Iris pigment epithelial cell (primary cell): ENCODE measurements around the gene FOXL3.

ENCODE experiments used
- DNase-seq: peaks from one replicate; pipeline ENCODE4 v3.0.0-alpha.2; 2011; ENCODE audit warnings: low read depth

The FOXL3 gene

GRCh38 chr7:302054-302992 lies 12.4 kb downstream of the FOXL3 start:
- DNase-seq = no peak

- DNase-seq = no peak
Measured at GRCh38 chr7:303425-303824, 13.5 kb downstream of the FOXL3 start.

- no peak for DNase-seq
Measured at GRCh38 chr7:303884-304573, 14.1 kb downstream of the FOXL3 start.

GRCh38 chr7:304574-305409 lies 14.8 kb downstream of the FOXL3 start:
- DNase-seq = no peak

- DNase-seq = no peak
Measured at GRCh38 chr7:305410-306151, 15.6 kb downstream of the FOXL3 start.

- DNase-seq = no peak
Measured at GRCh38 chr7:307970-308369, 18.0 kb downstream of the FOXL3 start.

- DNase-seq = no peak
Measured at GRCh38 chr7:309586-310228, 19.7 kb downstream of the FOXL3 start.

- no peak for DNase-seq
Measured at GRCh38 chr7:311131-311680, 21.2 kb downstream of the FOXL3 start.

GRCh38 chr7:311796-312195 lies 21.8 kb downstream of the FOXL3 start:
- DNase-seq = no peak

- no peak for DNase-seq
Measured at GRCh38 chr7:312424-312823, 22.5 kb downstream of the FOXL3 start.

- no peak for DNase-seq
Measured at GRCh38 chr7:314853-315252, 24.9 kb downstream of the FOXL3 start.

- DNase-seq = no peak
Measured at GRCh38 chr7:315516-316265, 25.7 kb downstream of the FOXL3 start.

GRCh38 chr7:317643-318405 lies 27.9 kb downstream of the FOXL3 start:
- DNase-seq = no peak

- DNase-seq = no peak
Measured at GRCh38 chr7:318476-318875, 28.5 kb downstream of the FOXL3 start.

GRCh38 chr7:318878-319661 lies 29.1 kb downstream of the FOXL3 start:
- no peak for DNase-seq

- no peak for DNase-seq
Measured at GRCh38 chr7:320297-320696, 30.3 kb downstream of the FOXL3 start.

GRCh38 chr7:322111-322671 lies 32.2 kb downstream of the FOXL3 start:
- DNase-seq = peak; percentile 7

- no peak for DNase-seq
Measured at GRCh38 chr7:322708-323111, 32.7 kb downstream of the FOXL3 start.
